PC-3 (cell line): ENCODE data around the gene PLEKHB2.

Experiments used
- CTCF ChIP-seq: fragments of 300-600 bp; sonication (generic); conservative IDR thresholded peaks from 2 replicates; pipeline ENCODE4 v1.5.1; 2017; ENCODE audit warnings: antibody characterized with exemption, low read depth, mild to moderate bottlenecking, low read length
- EZH2 ChIP-seq: fragments of 300-600 bp; sonication (generic); IDR thresholded peaks from one replicate; pipeline ENCODE4 v1.6.1; 2017; ENCODE audit warnings: antibody characterized with exemption, mild to moderate bottlenecking, low read length; ENCODE audit not compliant: unreplicated experiment

- TF ChIP-seq CTCF = no peak
- no peak for TF ChIP-seq EZH2
These were observed 1.0 kb downstream of the PLEKHB2 start for GRCh38 chr2:131105950-131106801.
